ENCODE results near the gene WDR38. TPM values are rescaled to one million over a fixed set of nuclear protein-coding genes. Genes with fewer than 3 reads are reported as not detected.

WDR38 gene
- total and polyA plus RNA-seq, 2 of the 13 experiments (the other 11 are each of a cell fraction or from before 2014, with no cell fraction given): not detected

DNA sequence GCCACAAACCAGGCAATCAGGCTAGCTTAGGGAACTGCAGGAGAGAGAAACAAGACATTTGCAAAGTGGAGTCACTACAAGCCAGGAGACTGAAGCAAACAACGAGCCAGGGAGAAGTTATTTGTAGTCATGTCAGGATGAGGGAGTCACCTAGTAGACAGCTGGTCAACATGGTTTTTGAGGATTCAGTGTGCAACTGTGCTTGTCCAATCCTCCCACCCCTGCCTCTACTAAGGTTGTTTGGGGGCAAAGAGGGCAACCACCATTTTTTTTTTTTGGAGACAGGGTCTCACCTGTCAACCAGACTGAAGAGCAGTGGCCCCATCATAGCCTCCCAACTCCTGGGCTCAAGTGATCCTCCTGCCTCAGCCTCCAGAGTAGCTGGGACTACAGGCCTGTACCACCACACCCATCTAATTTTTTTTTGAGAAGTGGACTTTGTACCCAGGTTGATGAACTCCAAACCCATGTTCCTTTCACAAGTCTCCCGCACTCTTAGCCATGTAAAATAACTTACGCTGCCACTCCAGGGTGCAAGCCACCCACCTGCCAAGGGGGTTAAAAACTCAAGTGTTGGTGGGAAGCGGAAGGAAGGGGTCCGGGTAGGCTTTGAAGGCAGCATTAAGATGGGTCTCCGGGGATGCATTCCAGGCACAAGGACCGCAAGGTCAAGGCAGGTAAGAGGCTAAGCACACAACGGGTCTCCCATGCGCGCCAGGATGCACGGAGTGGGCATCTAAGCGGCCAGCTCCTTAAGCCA is 7.5 kb downstream of the WDR38 start (continued):
- TF ChIP-seq, protein P1, sequence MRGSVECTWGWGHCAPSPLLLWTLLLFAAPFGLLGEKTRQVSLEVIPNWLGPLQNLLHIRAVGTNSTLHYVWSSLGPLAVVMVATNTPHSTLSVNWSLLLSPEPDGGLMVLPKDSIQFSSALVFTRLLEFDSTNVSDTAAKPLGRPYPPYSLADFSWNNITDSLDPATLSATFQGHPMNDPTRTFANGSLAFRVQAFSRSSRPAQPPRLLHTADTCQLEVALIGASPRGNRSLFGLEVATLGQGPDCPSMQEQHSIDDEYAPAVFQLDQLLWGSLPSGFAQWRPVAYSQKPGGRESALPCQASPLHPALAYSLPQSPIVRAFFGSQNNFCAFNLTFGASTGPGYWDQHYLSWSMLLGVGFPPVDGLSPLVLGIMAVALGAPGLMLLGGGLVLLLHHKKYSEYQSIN (CRISPR knock-in tag; IDR thresholded peaks at IDR 0.05; ENCODE audit: borderline replicate concordance): no peak
- TF ChIP-seq, protein P2, sequence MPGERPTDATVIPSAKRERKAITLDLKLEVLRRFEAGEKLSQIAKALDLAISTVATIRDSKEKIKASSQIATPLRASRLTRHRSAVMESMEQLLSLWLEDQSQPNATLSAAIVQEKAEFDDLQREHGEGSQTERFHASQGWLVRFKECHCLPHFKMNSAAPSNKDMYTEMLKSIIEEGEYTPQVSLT (CRISPR knock-in tag; IDR thresholded peaks at IDR 0.05; ENCODE audit: borderline replicate concordance, low read depth): no peak
- TF ChIP-seq KMT2B (CRISPR knock-in tag; IDR thresholded peaks at IDR 0.05) (no peak), SATB2 (CRISPR knock-in tag; IDR thresholded peaks at IDR 0.05) (no peak), ZNF749 (CRISPR knock-in tag; IDR thresholded peaks at IDR 0.05; ENCODE audit: borderline replicate concordance) (no peak), BRD4 (CRISPR knock-in tag; IDR thresholded peaks at IDR 0.05) (no peak), ZNF567 (CRISPR knock-in tag; IDR thresholded peaks at IDR 0.05; ENCODE audit: borderline replicate concordance) (no peak), PLRG1 (conservative IDR thresholded peaks at IDR 0.05) (no peak), POLR2A (IDR thresholded peaks at IDR 0.05; ENCODE audit: insufficient read depth in 1 of 2, low read depth in 2 of 2, low read length in 2 of 2) (0 out of 4 replicates have a peak, but pooled peaks of 1 of the 2 experiments have one; percentile 32), PHF5A (CRISPR knock-in tag; IDR thresholded peaks at IDR 0.05; ENCODE audit: low read depth, unreplicated experiment) (no peak), TEAD3 (CRISPR knock-in tag; optimal IDR thresholded peaks at IDR 0.05; ENCODE audit: borderline replicate concordance) (peak; percentile 11), ZFP36 (IDR thresholded peaks at IDR 0.05; ENCODE audit: borderline replicate concordance, low read depth, low read length, partially characterized antibody) (no peak), KAT7 (CRISPR knock-in tag; IDR thresholded peaks at IDR 0.05; ENCODE audit: borderline replicate concordance) (no peak)
- TF ChIP-seq, protein P3, sequence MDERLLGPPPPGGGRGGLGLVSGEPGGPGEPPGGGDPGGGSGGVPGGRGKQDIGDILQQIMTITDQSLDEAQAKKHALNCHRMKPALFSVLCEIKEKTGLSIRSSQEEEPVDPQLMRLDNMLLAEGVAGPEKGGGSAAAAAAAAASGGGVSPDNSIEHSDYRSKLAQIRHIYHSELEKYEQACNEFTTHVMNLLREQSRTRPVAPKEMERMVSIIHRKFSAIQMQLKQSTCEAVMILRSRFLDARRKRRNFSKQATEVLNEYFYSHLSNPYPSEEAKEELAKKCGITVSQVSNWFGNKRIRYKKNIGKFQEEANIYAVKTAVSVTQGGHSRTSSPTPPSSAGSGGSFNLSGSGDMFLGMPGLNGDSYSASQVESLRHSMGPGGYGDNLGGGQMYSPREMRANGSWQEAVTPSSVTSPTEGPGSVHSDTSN (CRISPR knock-in tag; IDR thresholded peaks at IDR 0.05): no peak
- TF ChIP-seq, protein P4, sequence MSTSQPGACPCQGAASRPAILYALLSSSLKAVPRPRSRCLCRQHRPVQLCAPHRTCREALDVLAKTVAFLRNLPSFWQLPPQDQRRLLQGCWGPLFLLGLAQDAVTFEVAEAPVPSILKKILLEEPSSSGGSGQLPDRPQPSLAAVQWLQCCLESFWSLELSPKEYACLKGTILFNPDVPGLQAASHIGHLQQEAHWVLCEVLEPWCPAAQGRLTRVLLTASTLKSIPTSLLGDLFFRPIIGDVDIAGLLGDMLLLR (CRISPR knock-in tag; IDR thresholded peaks at IDR 0.05): no peak
- TF ChIP-seq, protein P5, sequence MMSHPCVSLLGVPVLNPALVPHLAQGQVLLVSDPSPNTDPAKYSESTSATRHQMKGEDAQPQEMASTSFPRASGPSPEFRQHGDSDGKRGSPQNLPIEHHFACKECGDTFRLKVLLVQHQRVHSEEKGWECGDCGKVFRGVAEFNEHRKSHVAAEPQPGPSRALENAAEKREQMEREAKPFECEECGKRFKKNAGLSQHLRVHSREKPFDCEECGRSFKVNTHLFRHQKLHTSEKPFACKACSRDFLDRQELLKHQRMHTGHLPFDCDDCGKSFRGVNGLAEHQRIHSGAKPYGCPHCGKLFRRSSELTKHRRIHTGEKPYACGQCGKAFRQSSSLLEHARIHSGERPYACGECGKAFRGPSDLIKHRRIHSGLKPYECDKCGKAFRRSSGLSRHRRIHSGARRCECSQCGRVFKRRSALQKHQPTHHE (CRISPR knock-in tag; IDR thresholded peaks at IDR 0.05; ENCODE audit: borderline replicate concordance): no peak
- TF ChIP-seq, protein P6, sequence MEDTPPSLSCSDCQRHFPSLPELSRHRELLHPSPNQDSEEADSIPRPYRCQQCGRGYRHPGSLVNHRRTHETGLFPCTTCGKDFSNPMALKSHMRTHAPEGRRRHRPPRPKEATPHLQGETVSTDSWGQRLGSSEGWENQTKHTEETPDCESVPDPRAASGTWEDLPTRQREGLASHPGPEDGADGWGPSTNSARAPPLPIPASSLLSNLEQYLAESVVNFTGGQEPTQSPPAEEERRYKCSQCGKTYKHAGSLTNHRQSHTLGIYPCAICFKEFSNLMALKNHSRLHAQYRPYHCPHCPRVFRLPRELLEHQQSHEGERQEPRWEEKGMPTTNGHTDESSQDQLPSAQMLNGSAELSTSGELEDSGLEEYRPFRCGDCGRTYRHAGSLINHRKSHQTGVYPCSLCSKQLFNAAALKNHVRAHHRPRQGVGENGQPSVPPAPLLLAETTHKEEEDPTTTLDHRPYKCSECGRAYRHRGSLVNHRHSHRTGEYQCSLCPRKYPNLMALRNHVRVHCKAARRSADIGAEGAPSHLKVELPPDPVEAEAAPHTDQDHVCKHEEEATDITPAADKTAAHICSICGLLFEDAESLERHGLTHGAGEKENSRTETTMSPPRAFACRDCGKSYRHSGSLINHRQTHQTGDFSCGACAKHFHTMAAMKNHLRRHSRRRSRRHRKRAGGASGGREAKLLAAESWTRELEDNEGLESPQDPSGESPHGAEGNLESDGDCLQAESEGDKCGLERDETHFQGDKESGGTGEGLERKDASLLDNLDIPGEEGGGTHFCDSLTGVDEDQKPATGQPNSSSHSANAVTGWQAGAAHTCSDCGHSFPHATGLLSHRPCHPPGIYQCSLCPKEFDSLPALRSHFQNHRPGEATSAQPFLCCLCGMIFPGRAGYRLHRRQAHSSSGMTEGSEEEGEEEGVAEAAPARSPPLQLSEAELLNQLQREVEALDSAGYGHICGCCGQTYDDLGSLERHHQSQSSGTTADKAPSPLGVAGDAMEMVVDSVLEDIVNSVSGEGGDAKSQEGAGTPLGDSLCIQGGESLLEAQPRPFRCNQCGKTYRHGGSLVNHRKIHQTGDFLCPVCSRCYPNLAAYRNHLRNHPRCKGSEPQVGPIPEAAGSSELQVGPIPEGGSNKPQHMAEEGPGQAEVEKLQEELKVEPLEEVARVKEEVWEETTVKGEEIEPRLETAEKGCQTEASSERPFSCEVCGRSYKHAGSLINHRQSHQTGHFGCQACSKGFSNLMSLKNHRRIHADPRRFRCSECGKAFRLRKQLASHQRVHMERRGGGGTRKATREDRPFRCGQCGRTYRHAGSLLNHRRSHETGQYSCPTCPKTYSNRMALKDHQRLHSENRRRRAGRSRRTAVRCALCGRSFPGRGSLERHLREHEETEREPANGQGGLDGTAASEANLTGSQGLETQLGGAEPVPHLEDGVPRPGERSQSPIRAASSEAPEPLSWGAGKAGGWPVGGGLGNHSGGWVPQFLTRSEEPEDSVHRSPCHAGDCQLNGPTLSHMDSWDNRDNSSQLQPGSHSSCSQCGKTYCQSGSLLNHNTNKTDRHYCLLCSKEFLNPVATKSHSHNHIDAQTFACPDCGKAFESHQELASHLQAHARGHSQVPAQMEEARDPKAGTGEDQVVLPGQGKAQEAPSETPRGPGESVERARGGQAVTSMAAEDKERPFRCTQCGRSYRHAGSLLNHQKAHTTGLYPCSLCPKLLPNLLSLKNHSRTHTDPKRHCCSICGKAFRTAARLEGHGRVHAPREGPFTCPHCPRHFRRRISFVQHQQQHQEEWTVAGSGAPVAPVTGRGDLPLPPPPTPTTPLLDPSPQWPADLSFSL (CRISPR knock-in tag; IDR thresholded peaks at IDR 0.05): no peak
